HUES64 (cell line): ENCODE measurements around the gene SCYL1.

Experiments
- H3K27ac ChIP-seq: 2 replicates; pipeline ENCODE4 v1.7.0; 2013; ENCODE audit warnings: low read depth, low read length, inconsistent platforms
- H3K27me3 ChIP-seq: 2 replicates; pipeline ENCODE4 v1.6.1; 2013; ENCODE audit warnings: mild to moderate bottlenecking, low read length; ENCODE audit not compliant: insufficient read depth
- H3K36me3 ChIP-seq: 2 replicates; pipeline ENCODE4 v1.6.1; 2013; ENCODE audit warnings: mild to moderate bottlenecking, low read length; ENCODE audit not compliant: insufficient read depth
- H3K4me1 ChIP-seq: 2 replicates; pipeline ENCODE4 v1.6.1; 2013; ENCODE audit warnings: mild to moderate bottlenecking, low read length, moderate library complexity; ENCODE audit not compliant: insufficient read depth
- H3K4me3 ChIP-seq: 2 replicates; pipeline ENCODE4 v1.5.1; 2013; ENCODE audit warnings: mild to moderate bottlenecking, low read length, moderate library complexity
- H3K9ac ChIP-seq: 2 replicates; pipeline ENCODE4 v1.6.1; 2013; ENCODE audit warnings: mild to moderate bottlenecking, low read depth, low read length
- H3K9me3 ChIP-seq: 2 replicates; pipeline ENCODE4 v1.6.1; 2013; ENCODE audit warnings: low read depth, low read length; ENCODE audit not compliant: insufficient read depth
- WGBS: fragments of 150-250, 120-280 bp; methylation state at CpG from one replicate; pipeline ENCODE4 v1.1.7; 2013; ENCODE audit warnings: missing lambda C conversion rate; 5-methylcytosine and 5-hydroxymethylcytosine counted together

SCYL1 gene

DNA sequence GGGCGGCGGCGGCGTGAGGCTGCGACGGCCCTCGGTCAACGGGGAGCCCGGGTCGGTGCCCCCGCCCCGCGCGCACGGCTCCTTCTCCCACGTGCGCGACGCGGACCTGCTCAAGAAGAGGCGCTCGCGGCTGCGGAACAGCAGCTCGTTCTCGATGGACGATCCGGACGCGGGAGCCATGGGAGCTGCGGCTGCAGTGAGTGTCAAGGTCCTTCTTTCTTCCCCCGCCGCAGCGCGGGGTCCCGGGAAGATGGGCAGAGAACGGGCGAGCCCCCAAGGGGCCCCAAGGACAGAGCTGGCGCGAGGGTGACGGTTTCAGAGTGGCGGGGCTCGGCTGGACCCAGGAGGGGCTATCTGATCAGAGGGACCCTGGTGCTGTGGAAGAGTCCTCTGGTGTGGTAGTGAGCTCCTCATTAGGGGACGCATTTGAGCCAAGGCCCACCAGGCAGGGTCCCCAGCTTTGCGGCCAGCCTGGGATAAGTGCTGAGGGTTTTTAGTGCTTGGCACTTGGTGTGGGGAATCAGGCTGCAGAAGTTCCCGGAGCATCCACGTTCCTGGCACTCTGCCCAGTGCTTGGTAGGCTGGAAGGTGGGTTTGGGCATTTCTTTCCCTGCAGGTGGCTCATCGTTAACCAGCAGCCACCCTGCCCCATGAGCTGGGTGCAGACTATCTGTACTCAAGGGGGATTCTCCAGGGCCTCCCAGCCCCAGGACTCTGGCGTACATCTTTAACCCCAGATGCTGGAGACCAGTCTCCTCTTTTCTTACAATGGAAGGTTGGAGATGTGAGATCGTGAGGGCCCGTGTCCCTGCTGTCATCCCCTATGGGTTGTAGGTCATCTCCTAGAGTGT, 60.7 kb downstream of the SCYL1 start:
- Histone ChIP-seq H3K9ac (no peak overlapping the region), H3K27me3 (peaks cover 63% of the 10 kb centered on the region), H3K36me3 (no peaks in the 10 kb centered on the region), H3K4me3 (no peak overlapping the region), H3K4me1 (0 out of 2 replicates have a peak, but pooled peaks cover 3% of the 10 kb centered on the region), H3K9me3 (no peaks in the 10 kb centered on the region), H3K27ac (no peak overlapping the region)
- WGBS = 72% methylated on average over 50 of the region's 51 CpGs

DNA sequence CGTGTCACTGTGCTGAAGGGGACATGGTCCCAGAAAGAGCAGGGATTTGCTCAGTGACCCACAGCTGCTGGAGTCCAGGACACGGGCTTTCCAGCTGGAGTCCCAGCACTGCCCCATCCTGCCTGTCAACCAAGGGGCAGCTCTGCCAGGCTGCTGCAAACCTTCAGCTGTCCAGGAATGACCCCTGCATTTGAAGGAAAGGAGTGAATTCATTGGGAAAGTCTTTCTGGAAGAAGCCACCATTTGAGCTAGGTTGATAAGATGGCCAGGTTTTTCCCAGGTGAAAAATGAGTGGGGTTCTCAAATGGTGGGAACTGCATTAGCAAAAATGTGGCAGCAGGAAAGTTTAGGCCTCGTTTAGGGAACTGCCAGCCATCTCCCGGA, 61.4 kb downstream of the SCYL1 start:
- Histone ChIP-seq H3K36me3 (no peaks in the 10 kb centered on the region), H3K27ac (no peak overlapping the region), H3K4me1 (0 out of 2 replicates have a peak, but pooled peaks cover 3% of the 10 kb centered on the region), H3K9me3 (no peaks in the 10 kb centered on the region), H3K4me3 (no peak overlapping the region), H3K9ac (no peak overlapping the region), H3K27me3 (peaks cover 69% of the 10 kb centered on the region)
- WGBS = 88% methylated on average over 4 of the region's 4 CpGs

DNA sequence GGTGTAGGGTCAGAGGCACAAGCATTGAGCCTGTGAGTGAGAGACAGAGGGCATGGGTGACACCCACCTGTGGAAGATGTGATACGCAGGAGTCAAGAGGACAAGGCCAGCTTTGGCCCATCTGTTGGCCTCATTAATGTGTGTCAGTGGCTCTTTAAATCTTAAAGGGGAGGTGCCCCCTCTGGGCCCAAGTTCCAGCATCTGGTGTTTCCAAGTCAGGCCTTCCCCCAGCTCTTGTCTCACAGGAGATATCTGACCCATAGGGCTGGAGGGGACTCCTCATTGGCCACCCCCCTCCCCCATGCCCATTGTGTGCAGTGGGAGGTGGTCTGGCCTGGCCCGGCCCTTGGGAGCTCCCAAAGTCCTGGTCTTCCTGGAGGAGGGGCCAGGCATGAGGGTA, 61.8 kb downstream of the SCYL1 start:
- Histone ChIP-seq H3K27ac (no peak overlapping the region), H3K27me3 (peaks cover 73% of the 10 kb centered on the region), H3K9ac (no peak overlapping the region), H3K9me3 (no peaks in the 10 kb centered on the region), H3K36me3 (no peaks in the 10 kb centered on the region), H3K4me1 (0 out of 2 replicates have a peak, but pooled peaks cover 3% of the 10 kb centered on the region), H3K4me3 (no peak overlapping the region)
- 57% methylated on average over 2 of the region's 2 CpGs for WGBS
